HEK293 (cell line): Measurements from ENCODE around the gene ZNF141.

ENCODE experiments used
- CTCF ChIA-PET: fragments of 350-600 bp; formaldehyde crosslinking; extraction: SDS; loops from one replicate; lab custom pipeline; 2021; ENCODE audit warnings: antibody characterized with exemption; lab: Yijun Ruan, JAX
- POLR2A ChIA-PET: fragments of 300-600 bp; formaldehyde crosslinking; extraction: SDS; loops from one replicate; lab custom pipeline; 2020; ENCODE audit warnings: antibody characterized with exemption, inconsistent platforms; lab: Yijun Ruan, JAX
- H3K27ac ChIP-seq: fragments of 200-500 bp; sonication (Bioruptor generic); 2 replicates; pipeline ENCODE4 v1.5.1; 2014; ENCODE audit warnings: low read depth, low read length, control low read depth, inconsistent platforms; ENCODE audit errors: extremely low read depth
- H3K36me3 ChIP-seq, 2 experiments: fragments of 200-500 bp in 1 of 2; sonication (Bioruptor generic) in 1 of 2; 1 replicate in 1 of 2; 2 replicates in 1 of 2; pipeline ENCODE4 v1.5.1; 2014 to 2017; ENCODE audit warnings: inconsistent platforms in 2 of 2, low read length in 2 of 2; ENCODE audit not compliant: control insufficient read depth in 2 of 2, insufficient read depth in 1 of 2
- H3K4me1 ChIP-seq: fragments of 200-500 bp; sonication (Bioruptor generic); 2 replicates; pipeline ENCODE4 v1.5.1; 2014; ENCODE audit warnings: mild to moderate bottlenecking, low read length, inconsistent platforms; ENCODE audit not compliant: control insufficient read depth, insufficient read depth
- H3K4me3 ChIP-seq: 2 replicates; pipeline ENCODE4 v1.5.1; 2011; ENCODE audit warnings: low read depth, mild to moderate bottlenecking, control low read depth, low read length, moderate library complexity
- H3K9me3 ChIP-seq: fragments of 200-500 bp; sonication (Bioruptor generic); 2 replicates; pipeline ENCODE4 v1.5.1; 2014; ENCODE audit warnings: low read depth, low read length, inconsistent platforms; ENCODE audit not compliant: control insufficient read depth, insufficient read depth
- EGR2 ChIP-seq: fragments of 450-650 bp; formaldehyde crosslinking; IDR thresholded peaks from 2 replicates; pipeline ENCODE4 v1.5.1; 2016; ENCODE audit warnings: low read depth, missing biosample characterization, missing genetic modification characterization
- FEZF1 ChIP-seq: fragments of 450-650 bp; formaldehyde crosslinking; IDR thresholded peaks from 2 replicates; pipeline ENCODE4 v1.5.1; 2016; ENCODE audit warnings: missing biosample characterization, missing genetic modification characterization
- SP2 ChIP-seq: fragments of 450-650 bp; formaldehyde crosslinking; IDR thresholded peaks from 2 replicates; pipeline ENCODE4 v1.5.1; 2016; ENCODE audit warnings: missing biosample characterization, missing genetic modification characterization
- ZBTB21 ChIP-seq: fragments of 450-650 bp; formaldehyde crosslinking; IDR thresholded peaks from 2 replicates; pipeline ENCODE4 v1.5.1; 2017; ENCODE audit warnings: missing biosample characterization, missing genetic modification characterization
- ZEB2 ChIP-seq: fragments of 450-650 bp; formaldehyde crosslinking; IDR thresholded peaks from 2 replicates; pipeline ENCODE4 v1.5.1; 2016; ENCODE audit warnings: missing biosample characterization, missing genetic modification characterization
- ZNF248 ChIP-seq: fragments of 450-650 bp; formaldehyde crosslinking; IDR thresholded peaks from 2 replicates; pipeline ENCODE4 v1.5.1; 2017; ENCODE audit warnings: missing biosample characterization, missing genetic modification characterization
- ZNF37A ChIP-seq: fragments of 450-650 bp; IDR thresholded peaks from 2 replicates; pipeline ENCODE4 v1.5.1; 2018; ENCODE audit warnings: missing biosample characterization, missing genetic modification characterization
- ZNF416 ChIP-seq: fragments of 450-650 bp; formaldehyde crosslinking; IDR thresholded peaks from 2 replicates; pipeline ENCODE4 v1.5.1; 2016; ENCODE audit warnings: missing biosample characterization, missing genetic modification characterization
- ZNF473 ChIP-seq: fragments of 450-650 bp; formaldehyde crosslinking; IDR thresholded peaks from 2 replicates; pipeline ENCODE4 v1.5.1; 2017; ENCODE audit warnings: missing biosample characterization, missing genetic modification characterization
- ZNF558 ChIP-seq: fragments of 450-650 bp; formaldehyde crosslinking; IDR thresholded peaks from 2 replicates; pipeline ENCODE4 v1.5.1; 2016; ENCODE audit warnings: missing biosample characterization, missing genetic modification characterization
- ZNF677 ChIP-seq: fragments of 450-650 bp; IDR thresholded peaks from 2 replicates; pipeline ENCODE4 v1.5.0; 2018; ENCODE audit warnings: missing biosample characterization, mild to moderate bottlenecking, missing genetic modification characterization, moderate library complexity
- ZNF76 ChIP-seq: fragments of 450-650 bp; formaldehyde crosslinking; IDR thresholded peaks from 2 replicates; pipeline ENCODE4; 2016; ENCODE audit warnings: low read depth, missing biosample characterization, missing genetic modification characterization, borderline replicate concordance
- ZNF792 ChIP-seq: fragments of 450-650 bp; formaldehyde crosslinking; IDR thresholded peaks from 2 replicates; pipeline ENCODE4 v1.5.1; 2016; ENCODE audit warnings: missing biosample characterization, missing genetic modification characterization
- ZSCAN30 ChIP-seq: fragments of 450-650 bp; IDR thresholded peaks from 2 replicates; pipeline ENCODE4 v1.5.1; 2018; ENCODE audit warnings: missing biosample characterization, mild to moderate bottlenecking, missing genetic modification characterization, moderate library complexity
- TF ChIP-seq, protein P1 (sequence below): fragments of 450-650 bp; formaldehyde crosslinking; conservative IDR thresholded peaks from 2 replicates; pipeline ENCODE4 v1.5.1; 2016; ENCODE audit warnings: low read depth, missing biosample characterization, missing genetic modification characterization
- TF ChIP-seq, protein P2 (sequence below): fragments of 450-650 bp; formaldehyde crosslinking; IDR thresholded peaks from 2 replicates; pipeline ENCODE4 v1.5.1; 2017; ENCODE audit warnings: missing biosample characterization, missing genetic modification characterization
- TF ChIP-seq, protein P3 (sequence below): fragments of 450-650 bp; formaldehyde crosslinking; IDR thresholded peaks from 2 replicates; pipeline ENCODE4 v1.5.1; 2016; ENCODE audit warnings: missing biosample characterization, missing genetic modification characterization
- TF ChIP-seq, protein P4 (sequence below): fragments of 450-650 bp; formaldehyde crosslinking; IDR thresholded peaks from 2 replicates; pipeline ENCODE4 v1.5.1; 2016; ENCODE audit warnings: missing biosample characterization, missing genetic modification characterization
- TF ChIP-seq, protein P5 (sequence below): fragments of 450-650 bp; formaldehyde crosslinking; IDR thresholded peaks from 2 replicates; pipeline ENCODE4 v1.5.1; 2017; ENCODE audit warnings: missing biosample characterization, missing genetic modification characterization
- TF ChIP-seq, protein P6 (sequence below): IDR thresholded peaks from 2 replicates; pipeline ENCODE4 v1.6.1; 2011; ENCODE audit warnings: mild to moderate bottlenecking, low read depth, low read length, borderline replicate concordance

ZNF141 gene

DNA sequence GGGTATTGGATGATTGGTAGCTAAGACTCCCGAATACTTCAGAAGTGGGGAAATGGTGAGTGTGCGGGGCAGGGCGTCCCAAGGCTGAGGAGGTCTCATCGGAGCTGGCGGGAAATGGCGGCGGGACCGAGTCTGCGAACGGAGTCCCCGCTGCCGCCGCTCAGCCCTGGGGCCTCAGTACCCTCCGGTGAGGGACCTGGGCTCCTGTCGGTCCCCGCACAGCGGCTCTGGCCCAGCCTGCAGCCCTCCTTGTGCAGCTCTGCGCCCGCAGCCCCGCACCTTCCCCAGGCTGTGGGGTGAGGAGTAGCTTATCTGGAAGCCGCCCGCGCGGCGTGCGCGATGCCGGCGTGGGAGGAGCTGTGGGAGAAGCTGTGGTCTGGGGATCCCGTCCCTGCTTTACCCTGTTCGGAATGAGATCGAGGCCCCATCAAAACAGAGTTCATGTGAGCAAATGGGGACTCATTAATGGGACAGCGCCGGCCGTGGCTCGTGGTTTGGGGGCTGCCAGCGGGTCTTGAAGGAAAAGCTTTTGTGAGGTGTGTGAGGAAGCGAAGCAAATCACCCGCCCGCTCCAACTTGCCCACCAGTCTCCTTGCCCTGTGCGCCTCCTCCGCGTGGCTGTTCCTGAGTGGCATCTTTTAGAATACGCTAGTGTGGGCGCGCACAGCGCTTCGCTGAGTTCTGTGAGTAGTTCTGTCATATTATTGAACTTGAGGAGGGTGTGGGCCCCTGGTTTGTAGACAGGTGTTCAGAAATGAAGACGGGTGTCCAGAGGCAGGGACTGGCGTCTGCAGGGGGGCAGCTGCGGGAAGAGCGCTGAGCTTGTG lies 531 bp downstream of the ZNF141 start (continued):
- TF ChIP-seq, protein P1, sequence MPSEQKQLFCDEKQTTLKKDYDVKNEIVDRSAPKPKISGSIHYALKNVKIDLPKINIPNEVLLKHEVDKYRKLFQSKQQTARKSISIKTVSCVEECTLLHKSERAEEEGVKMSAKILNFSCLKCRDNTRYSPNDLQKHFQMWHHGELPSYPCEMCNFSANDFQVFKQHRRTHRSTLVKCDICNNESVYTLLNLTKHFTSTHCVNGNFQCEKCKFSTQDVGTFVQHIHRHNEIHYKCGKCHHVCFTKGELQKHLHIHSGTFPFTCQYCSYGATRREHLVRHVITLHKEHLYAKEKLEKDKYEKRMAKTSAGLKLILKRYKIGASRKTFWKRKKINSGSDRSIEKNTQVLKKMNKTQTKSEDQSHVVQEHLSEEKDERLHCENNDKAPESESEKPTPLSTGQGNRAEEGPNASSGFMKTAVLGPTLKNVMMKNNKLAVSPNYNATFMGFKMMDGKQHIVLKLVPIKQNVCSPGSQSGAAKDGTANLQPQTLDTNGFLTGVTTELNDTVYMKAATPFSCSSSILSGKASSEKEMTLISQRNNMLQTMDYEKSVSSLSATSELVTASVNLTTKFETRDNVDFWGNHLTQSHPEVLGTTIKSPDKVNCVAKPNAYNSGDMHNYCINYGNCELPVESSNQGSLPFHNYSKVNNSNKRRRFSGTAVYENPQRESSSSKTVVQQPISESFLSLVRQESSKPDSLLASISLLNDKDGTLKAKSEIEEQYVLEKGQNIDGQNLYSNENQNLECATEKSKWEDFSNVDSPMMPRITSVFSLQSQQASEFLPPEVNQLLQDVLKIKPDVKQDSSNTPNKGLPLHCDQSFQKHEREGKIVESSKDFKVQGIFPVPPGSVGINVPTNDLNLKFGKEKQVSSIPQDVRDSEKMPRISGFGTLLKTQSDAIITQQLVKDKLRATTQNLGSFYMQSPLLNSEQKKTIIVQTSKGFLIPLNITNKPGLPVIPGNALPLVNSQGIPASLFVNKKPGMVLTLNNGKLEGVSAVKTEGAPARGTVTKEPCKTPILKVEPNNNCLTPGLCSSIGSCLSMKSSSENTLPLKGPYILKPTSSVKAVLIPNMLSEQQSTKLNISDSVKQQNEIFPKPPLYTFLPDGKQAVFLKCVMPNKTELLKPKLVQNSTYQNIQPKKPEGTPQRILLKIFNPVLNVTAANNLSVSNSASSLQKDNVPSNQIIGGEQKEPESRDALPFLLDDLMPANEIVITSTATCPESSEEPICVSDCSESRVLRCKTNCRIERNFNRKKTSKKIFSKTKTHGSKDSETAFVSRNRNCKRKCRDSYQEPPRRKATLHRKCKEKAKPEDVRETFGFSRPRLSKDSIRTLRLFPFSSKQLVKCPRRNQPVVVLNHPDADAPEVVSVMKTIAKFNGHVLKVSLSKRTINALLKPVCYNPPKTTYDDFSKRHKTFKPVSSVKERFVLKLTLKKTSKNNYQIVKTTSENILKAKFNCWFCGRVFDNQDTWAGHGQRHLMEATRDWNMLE = no peak
- TF ChIP-seq FEZF1 (tag by site-specific recombination) (no peak), ZSCAN30 (tag by site-specific recombination) (no peak), ZBTB21 (tag by site-specific recombination) (no peak), EGR2 (tag by site-specific recombination) (no peak), ZNF473 (tag by site-specific recombination) (no peak)
- TF ChIP-seq, protein P2, sequence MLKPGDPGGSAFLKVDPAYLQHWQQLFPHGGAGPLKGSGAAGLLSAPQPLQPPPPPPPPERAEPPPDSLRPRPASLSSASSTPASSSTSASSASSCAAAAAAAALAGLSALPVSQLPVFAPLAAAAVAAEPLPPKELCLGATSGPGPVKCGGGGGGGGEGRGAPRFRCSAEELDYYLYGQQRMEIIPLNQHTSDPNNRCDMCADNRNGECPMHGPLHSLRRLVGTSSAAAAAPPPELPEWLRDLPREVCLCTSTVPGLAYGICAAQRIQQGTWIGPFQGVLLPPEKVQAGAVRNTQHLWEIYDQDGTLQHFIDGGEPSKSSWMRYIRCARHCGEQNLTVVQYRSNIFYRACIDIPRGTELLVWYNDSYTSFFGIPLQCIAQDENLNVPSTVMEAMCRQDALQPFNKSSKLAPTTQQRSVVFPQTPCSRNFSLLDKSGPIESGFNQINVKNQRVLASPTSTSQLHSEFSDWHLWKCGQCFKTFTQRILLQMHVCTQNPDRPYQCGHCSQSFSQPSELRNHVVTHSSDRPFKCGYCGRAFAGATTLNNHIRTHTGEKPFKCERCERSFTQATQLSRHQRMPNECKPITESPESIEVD (tag by site-specific recombination) = no peak
- TF ChIP-seq, all 188 proteins: peak for 0

DNA sequence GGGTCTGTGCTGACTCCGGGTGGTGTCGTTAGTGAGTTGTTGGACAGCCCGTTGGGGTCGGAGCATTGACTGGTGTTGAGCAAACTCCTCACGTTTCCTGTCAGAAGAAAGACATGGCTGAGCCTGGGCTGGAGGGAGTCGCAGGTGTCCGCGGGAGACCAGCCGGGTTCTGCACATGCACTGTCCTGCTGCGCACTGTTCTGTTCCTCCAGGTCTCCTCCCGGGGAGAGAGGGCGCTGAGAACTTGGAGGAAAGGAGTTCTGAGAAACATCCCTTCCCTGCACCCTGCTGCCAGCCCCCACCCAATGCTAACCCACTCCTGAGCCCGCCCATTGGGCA lies 1.1 kb downstream of the ZNF141 start:
- H3K27ac ChIP-seq = no peak overlapping the region
- ChIA-PET CTCF (no interaction called here), POLR2A (no interaction called here)
- H3K4me1 ChIP-seq = no peaks in the 10 kb centered on the region
- TF ChIP-seq ZNF37A (tag by site-specific recombination) = no peak
- TF ChIP-seq, protein P3, sequence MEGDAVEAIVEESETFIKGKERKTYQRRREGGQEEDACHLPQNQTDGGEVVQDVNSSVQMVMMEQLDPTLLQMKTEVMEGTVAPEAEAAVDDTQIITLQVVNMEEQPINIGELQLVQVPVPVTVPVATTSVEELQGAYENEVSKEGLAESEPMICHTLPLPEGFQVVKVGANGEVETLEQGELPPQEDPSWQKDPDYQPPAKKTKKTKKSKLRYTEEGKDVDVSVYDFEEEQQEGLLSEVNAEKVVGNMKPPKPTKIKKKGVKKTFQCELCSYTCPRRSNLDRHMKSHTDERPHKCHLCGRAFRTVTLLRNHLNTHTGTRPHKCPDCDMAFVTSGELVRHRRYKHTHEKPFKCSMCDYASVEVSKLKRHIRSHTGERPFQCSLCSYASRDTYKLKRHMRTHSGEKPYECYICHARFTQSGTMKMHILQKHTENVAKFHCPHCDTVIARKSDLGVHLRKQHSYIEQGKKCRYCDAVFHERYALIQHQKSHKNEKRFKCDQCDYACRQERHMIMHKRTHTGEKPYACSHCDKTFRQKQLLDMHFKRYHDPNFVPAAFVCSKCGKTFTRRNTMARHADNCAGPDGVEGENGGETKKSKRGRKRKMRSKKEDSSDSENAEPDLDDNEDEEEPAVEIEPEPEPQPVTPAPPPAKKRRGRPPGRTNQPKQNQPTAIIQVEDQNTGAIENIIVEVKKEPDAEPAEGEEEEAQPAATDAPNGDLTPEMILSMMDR (tag by site-specific recombination) = no peak
- no peak for TF ChIP-seq ZNF792 (tag by site-specific recombination)
- no peak for TF ChIP-seq ZNF416 (tag by site-specific recombination)
- TF ChIP-seq ZNF76 (tag by site-specific recombination) = no peak
- H3K9me3 ChIP-seq = no peaks in the 10 kb centered on the region
- H3K36me3 ChIP-seq = no peaks in the 10 kb centered on the region
- peak overlapping the region; percentile 65; the same call in 1 of the 2 replicates for H3K4me3 ChIP-seq

DNA sequence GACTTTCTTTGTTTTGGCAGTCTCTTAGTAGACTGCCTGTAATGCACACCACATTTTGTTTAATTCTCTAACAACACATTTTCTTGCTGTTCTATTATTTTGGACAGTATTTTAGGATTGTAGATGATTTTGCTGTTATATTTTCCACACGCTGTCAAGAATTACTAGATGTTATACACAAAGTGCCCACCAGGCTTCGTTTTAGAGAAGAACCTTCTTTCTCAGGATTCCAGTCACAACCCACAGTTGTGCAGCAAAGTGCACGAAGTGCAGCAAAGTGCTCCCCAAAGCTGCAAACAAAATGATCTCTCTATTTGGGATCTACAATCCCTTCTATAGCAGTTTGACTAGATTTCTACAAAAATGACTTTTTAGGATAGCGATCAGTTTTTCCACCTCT lies 2.4 kb downstream of the ZNF141 start:
- no peak overlapping the region for H3K27ac ChIP-seq
- H3K36me3 ChIP-seq = no peaks in the 10 kb centered on the region
- POLR2A ChIA-PET = no interaction called here
- no peak overlapping the region for H3K4me3 ChIP-seq
- no peaks in the 10 kb centered on the region for H3K4me1 ChIP-seq
- no peaks in the 10 kb centered on the region for H3K9me3 ChIP-seq
- CTCF ChIA-PET = no interaction called here
- TF ChIP-seq, protein P4, sequence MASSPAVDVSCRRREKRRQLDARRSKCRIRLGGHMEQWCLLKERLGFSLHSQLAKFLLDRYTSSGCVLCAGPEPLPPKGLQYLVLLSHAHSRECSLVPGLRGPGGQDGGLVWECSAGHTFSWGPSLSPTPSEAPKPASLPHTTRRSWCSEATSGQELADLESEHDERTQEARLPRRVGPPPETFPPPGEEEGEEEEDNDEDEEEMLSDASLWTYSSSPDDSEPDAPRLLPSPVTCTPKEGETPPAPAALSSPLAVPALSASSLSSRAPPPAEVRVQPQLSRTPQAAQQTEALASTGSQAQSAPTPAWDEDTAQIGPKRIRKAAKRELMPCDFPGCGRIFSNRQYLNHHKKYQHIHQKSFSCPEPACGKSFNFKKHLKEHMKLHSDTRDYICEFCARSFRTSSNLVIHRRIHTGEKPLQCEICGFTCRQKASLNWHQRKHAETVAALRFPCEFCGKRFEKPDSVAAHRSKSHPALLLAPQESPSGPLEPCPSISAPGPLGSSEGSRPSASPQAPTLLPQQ (tag by site-specific recombination) = no peak
- TF ChIP-seq, protein P5, sequence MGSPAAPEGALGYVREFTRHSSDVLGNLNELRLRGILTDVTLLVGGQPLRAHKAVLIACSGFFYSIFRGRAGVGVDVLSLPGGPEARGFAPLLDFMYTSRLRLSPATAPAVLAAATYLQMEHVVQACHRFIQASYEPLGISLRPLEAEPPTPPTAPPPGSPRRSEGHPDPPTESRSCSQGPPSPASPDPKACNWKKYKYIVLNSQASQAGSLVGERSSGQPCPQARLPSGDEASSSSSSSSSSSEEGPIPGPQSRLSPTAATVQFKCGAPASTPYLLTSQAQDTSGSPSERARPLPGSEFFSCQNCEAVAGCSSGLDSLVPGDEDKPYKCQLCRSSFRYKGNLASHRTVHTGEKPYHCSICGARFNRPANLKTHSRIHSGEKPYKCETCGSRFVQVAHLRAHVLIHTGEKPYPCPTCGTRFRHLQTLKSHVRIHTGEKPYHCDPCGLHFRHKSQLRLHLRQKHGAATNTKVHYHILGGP = no peak
- TF ChIP-seq ZNF558 (tag by site-specific recombination) (no peak), ZEB2 (tag by site-specific recombination) (no peak), ZNF677 (no peak), ZNF248 (no peak), FEZF1 (tag by site-specific recombination) (no peak), SP2 (no peak)
- TF ChIP-seq, protein P6, sequence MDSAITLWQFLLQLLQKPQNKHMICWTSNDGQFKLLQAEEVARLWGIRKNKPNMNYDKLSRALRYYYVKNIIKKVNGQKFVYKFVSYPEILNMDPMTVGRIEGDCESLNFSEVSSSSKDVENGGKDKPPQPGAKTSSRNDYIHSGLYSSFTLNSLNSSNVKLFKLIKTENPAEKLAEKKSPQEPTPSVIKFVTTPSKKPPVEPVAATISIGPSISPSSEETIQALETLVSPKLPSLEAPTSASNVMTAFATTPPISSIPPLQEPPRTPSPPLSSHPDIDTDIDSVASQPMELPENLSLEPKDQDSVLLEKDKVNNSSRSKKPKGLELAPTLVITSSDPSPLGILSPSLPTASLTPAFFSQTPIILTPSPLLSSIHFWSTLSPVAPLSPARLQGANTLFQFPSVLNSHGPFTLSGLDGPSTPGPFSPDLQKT = no peak
